GM12875 (cell line): ENCODE measurements around the gene ROMO1.

Experiments
- H3K4me3 ChIP-seq: one replicate; pipeline ENCODE4 v1.5.1; 2011; ENCODE audit warnings: low read depth, low read length, control low read depth
- TF ChIP-seq, protein P1 (sequence below): IDR thresholded peaks from 2 replicates; pipeline ENCODE4 v1.5.1; 2011; ENCODE audit warnings: low read depth, mild to moderate bottlenecking, control low read depth, inconsistent platforms, low read length, moderate library complexity, borderline replicate concordance; ENCODE audit not compliant: insufficient read depth

The ROMO1 gene

GRCh38 chr20:35699127-35699956 is at the start of gene ROMO1, which contains the start of gene NFS1:
ROMO1 (plus strand) TSS chr20:35699405; CDS start chr20:35699633, 228 bp downstream.
NFS1 (minus strand) TSS chr20:35699352; CDS start chr20:35699288, 64 bp downstream.
- peak within 1 kb of the TSS; percentile 70 for H3K4me3 ChIP-seq
- TF ChIP-seq, protein P1, sequence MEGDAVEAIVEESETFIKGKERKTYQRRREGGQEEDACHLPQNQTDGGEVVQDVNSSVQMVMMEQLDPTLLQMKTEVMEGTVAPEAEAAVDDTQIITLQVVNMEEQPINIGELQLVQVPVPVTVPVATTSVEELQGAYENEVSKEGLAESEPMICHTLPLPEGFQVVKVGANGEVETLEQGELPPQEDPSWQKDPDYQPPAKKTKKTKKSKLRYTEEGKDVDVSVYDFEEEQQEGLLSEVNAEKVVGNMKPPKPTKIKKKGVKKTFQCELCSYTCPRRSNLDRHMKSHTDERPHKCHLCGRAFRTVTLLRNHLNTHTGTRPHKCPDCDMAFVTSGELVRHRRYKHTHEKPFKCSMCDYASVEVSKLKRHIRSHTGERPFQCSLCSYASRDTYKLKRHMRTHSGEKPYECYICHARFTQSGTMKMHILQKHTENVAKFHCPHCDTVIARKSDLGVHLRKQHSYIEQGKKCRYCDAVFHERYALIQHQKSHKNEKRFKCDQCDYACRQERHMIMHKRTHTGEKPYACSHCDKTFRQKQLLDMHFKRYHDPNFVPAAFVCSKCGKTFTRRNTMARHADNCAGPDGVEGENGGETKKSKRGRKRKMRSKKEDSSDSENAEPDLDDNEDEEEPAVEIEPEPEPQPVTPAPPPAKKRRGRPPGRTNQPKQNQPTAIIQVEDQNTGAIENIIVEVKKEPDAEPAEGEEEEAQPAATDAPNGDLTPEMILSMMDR = 0 out of 2 replicates have a peak, but pooled peaks have one; percentile 19

DNA sequence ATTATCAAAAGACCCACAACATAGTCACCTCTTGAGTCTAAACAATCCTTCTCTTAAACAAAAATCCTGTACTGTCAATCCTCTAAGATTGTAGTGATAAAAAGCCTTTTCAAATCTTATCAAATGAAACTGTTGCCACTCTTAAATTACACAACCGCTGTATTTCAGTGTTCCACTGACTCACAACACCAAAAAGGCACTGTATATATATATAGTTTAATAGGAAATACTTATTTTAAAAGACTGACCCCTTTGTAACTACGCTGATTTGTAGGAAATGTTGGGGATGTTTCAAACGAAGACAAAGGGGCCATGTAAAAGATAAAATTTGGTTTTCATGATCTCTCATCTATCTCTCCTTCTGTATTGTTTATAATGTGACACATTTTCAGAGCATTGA is 48.6 kb upstream of the ROMO1 start:
- H3K4me3 ChIP-seq = no peak overlapping the region
- TF ChIP-seq, protein P1 = no peak

DNA sequence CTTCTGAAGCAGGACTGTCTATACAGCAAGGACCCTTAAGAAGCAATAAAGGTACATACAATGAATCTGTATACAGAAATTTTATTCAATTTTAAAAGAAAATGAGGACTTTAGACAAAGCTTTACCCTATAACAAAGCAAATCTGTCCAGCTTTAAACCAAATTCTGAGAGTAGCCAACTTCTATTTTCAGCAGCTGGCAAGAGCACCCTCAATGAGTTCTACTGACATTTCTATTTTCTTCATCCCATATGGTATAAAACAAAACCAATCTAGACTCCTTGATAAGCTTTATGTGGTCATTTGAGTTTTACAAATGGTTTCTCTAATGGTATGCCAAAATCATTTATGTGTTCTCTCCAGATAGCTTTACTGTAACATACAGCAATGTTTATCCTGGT is 47.2 kb upstream of the ROMO1 start:
- TF ChIP-seq, protein P1 = no peak
- H3K4me3 ChIP-seq = no peak overlapping the region

DNA sequence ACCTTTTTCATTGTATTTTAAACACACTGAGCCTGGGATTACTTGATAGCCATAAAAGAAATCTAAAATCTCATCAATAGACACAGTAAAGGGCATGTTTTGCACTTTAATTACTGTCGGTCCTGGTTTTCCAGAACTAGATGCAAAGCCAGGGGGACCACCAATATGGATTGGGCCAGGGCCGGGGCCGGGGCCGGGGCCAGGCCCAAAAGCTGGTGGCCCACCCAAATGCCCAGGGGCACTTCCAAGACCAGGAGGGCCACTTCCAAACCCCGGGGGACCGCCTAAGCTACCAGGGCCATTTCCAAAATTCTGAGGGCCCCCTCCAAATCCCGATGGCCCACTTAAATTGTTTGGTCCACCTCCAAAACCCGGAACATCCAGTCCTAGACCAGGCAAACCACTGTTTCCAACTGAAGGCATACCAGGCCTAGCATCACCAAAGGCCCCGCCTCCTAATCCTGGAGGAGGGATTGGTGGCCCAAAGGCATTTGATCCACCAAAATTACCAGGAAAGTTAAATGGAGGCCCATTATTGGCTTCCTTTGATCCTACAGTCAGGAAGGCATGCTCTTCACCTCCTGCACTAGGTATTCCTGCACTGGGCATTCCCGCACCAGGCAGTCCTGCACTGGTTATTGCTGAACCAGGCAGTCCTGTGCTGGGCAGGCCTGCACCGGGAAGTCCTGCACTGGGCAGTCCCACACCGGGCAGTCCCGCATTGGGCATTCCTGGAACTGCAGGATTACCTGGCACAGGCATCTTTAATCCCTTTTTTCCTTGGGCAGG is 46.4 kb upstream of the ROMO1 start:
- H3K4me3 ChIP-seq = no peak overlapping the region
- TF ChIP-seq, protein P1 = no peak

- TF ChIP-seq, protein P1 = no peak
- H3K4me3 ChIP-seq = no peak overlapping the region
Observed at GRCh38 chr20:35653430-35653734, 45.8 kb upstream of the ROMO1 start.

DNA sequence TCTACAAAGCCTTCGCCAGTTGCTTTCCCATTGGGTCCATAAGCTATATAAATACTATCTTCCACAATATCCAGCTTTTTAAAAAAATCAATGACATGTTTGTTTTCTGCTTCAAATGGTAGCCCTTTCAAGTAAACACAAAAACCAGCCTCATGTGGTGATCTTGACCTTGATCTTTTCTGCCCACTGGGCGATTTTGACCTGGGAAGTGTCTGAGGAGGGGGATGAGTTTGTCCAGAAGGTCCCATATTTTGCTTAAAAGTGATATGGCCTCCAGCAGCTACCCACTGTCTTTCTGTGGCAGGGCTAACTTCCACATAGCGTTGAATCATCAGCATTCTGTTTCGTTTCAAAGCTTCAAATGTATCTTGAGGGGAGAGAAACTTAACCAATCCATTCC is 45.3 kb upstream of the ROMO1 start:
- TF ChIP-seq, protein P1 = no peak
- no peak overlapping the region for H3K4me3 ChIP-seq
